Measurements from ENCODE around the gene NCAM1. TPM values are rescaled to one million over a fixed set of nuclear protein-coding genes. Genes with fewer than 3 reads are reported as not detected.
"Not testable (repeated sequence)": the region's sequence is repeated elsewhere in the genome, so short reads cannot be mapped to it uniquely, and the experiment has no call there.

Gene NCAM1
- 0.23 TPM in 2 replicates for total RNA-seq

GRCh38 chr11:112961146-112961668 lies at the start of gene NCAM1:
Gene NCAM1, plus strand, starts transcription at chr11:112961420.
- intact Hi-C loops (cut with micrococcal nuclease), result no loop called here

- intact Hi-C loops (cut with micrococcal nuclease), result no loop called here
These were observed 38.6 kb upstream of the NCAM1 start for GRCh38 chr11:112922606-112923005.

- intact Hi-C loops (cut with micrococcal nuclease), result not testable (repeated sequence)
These were observed 36.4 kb upstream of the NCAM1 start for GRCh38 chr11:112924836-112925235.

GRCh38 chr11:112925516-112926310 lies 35.5 kb upstream of the NCAM1 start:
- intact Hi-C loops (cut with micrococcal nuclease), result no loop called here

DNA sequence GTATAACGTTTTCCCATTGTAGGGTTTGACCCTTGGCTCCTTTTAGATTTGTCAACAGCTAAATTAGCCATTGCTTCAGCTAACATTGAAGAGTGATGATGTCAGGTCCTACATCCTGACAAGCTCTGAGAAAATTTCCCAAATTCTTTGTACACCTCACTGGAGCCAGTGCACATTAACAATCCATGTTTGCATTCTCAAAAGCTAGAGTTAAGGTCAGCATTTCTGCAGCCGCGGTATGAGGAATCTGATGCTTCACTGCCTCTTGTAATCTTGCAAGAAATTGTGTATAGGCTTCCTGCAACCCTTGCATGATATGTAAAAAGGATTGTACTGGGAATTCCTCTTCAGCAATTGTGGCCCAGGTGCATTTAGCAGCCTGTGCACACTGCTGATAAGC lies 33.1 kb upstream of the NCAM1 start:
- intact Hi-C loops (cut with micrococcal nuclease), result no loop called here

DNA sequence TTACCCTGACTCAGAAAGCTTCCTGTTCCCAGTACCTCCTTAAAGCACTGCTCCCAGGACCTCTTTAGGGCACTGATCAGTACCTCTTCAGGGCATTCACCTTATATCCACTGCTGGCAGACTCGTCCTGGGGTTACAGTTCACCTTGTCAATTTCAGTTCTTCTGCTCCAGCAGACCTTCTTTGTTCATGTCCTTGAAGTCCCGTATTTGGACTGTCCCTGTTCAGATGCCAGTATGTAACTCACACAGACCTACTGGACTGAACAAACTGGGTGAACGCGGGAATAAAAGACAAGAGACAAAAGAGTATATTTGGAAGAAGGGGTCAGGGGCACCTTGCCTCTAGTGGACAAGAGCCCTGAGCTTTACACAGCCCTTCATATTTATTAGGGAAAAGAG lies 31.8 kb upstream of the NCAM1 start:
- intact Hi-C loops (cut with micrococcal nuclease), result no loop called here

GRCh38 chr11:112931703-112932102 lies 29.5 kb upstream of the NCAM1 start:
- intact Hi-C loops (cut with micrococcal nuclease), result no loop called here

DNA sequence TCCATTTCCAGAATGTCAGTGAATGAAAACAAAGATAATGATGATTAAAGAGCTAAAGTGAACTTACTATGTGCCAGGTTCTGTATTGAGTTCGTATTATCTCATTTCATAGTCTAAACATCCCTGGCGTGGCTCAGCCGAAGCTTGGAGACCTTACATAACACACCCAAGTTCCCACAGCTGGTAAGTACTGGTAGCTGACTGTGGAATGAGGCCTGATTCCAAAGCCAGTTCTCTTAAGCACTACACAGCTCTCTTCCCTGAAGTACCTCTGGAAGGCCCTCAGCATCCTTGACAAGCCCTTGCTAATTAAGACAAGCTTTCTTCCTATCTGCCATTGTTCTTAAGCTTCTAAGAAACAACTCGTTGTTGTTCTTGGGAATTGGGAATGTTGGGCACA lies 28.6 kb upstream of the NCAM1 start:
- intact Hi-C loops (cut with micrococcal nuclease), result no loop called here

GRCh38 chr11:112933970-112934369 lies 27.2 kb upstream of the NCAM1 start:
- intact Hi-C loops (cut with micrococcal nuclease), result no loop called here

GRCh38 chr11:112941104-112941503 lies 20.1 kb upstream of the NCAM1 start:
- intact Hi-C loops (cut with micrococcal nuclease), result no loop called here

GRCh38 chr11:112942966-112943643 lies 18.1 kb upstream of the NCAM1 start:
- intact Hi-C loops (cut with micrococcal nuclease), result no loop called here

GRCh38 chr11:112946866-112947265 lies 14.4 kb upstream of the NCAM1 start:
- intact Hi-C loops (cut with micrococcal nuclease), result no loop called here

GRCh38 chr11:112949781-112950575 lies 11.2 kb upstream of the NCAM1 start:
- intact Hi-C loops (cut with micrococcal nuclease), result no loop called here

GRCh38 chr11:112958670-112959069 lies 2.5 kb upstream of the NCAM1 start:
- intact Hi-C loops (cut with micrococcal nuclease), result no loop called here

- intact Hi-C loops (cut with micrococcal nuclease), result no loop called here
These were observed 745 bp downstream of the NCAM1 start for GRCh38 chr11:112961751-112962578.

GRCh38 chr11:112962579-112963367 lies 1.6 kb downstream of the NCAM1 start:
- intact Hi-C loops (cut with micrococcal nuclease), result no loop called here

GRCh38 chr11:112963368-112963955 lies 2.2 kb downstream of the NCAM1 start:
- intact Hi-C loops (cut with micrococcal nuclease), result no loop called here

DNA sequence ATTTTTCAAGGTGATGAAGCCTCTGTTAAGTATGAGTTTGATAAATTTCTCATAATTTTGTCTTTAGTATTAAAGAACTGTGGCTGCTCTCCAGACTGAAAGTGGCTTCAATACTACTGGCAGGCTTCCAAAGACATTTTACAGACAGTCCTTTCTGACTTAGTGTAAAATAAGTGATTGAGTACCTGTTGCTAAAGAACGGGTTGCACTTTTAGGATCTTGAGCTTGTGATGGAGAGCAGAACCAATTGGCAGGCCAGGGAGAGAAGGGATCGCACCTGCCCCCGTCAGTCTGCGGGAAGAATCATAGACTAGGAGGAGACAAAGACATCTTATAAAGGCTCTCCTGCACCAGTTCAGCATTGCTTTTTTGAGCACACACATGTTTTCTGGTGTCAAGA lies 4.4 kb downstream of the NCAM1 start:
- intact Hi-C loops (cut with micrococcal nuclease), result no loop called here

- intact Hi-C loops (cut with micrococcal nuclease), result no loop called here
These were observed 5.3 kb downstream of the NCAM1 start for GRCh38 chr11:112966561-112966960.

GRCh38 chr11:112967082-112967481 lies 5.9 kb downstream of the NCAM1 start:
- intact Hi-C loops (cut with micrococcal nuclease), result no loop called here

All from T-helper 2 cell treated with Interferon-gamma antibody and Interleukin-4, amounts not matched to agents 100 ng/mL and 5 ng/mL, for 36 hours (primary cell).